NCI-H460 (cell line): ENCODE results near the gene RTL5. TPM values are rescaled to one million over a fixed set of nuclear protein-coding genes. Genes with fewer than 3 reads are reported as not detected.

Experiments
- DNase-seq: peaks from one replicate; pipeline ENCODE4 v3.0.0-alpha.2; 2016; ENCODE audit warnings: low read depth; ENCODE audit errors: extremely low read depth
- total RNA-seq: library from RNA; depleted of rRNA; stranded (reverse); fragments of >200 nt; shearing (Covaris generic); gene quantifications from 2 replicates; pipeline ENCODE4 v1.2.3, GENCODE V29; 2014; rRNA removed

Gene RTL5
- total RNA-seq, 1 experiment from 2014 or later = 0.37 TPM

- DNase-seq = no peak
These were observed 51.6 kb downstream of the RTL5 start for GRCh38 chrX:72080150-72080549.

- DNase-seq = no peak
These were observed 52.1 kb downstream of the RTL5 start for GRCh38 chrX:72079607-72080006.

- no peak for DNase-seq
These were observed 53.3 kb downstream of the RTL5 start for GRCh38 chrX:72078411-72078810.

Other genes starting within 250 kb of the RTL5 start
- gene NHSL2, start 221.1 kb downstream of the RTL5 start, total RNA-seq = 0.05 and 0.17 TPM in 2 replicates
- 45.1 and 50.8 TPM in 2 replicates for gene PIN4, start 49.8 kb upstream of the RTL5 start, total RNA-seq
- 6.7 and 7.1 TPM in 2 replicates for gene ERCC6L, start 107.1 kb upstream of the RTL5 start, total RNA-seq
- gene RPS4X, start 145.3 kb upstream of the RTL5 start, total RNA-seq = 2,499 and 2,674 TPM in 2 replicates
- gene CITED1, start 174.0 kb upstream of the RTL5 start, total RNA-seq = not detected in 2 replicates